IPS-18c (cell line): Measurements from ENCODE around the gene STAT5B.
"Not testable (repeated sequence)": the region's sequence is repeated elsewhere in the genome, so short reads cannot be mapped to it uniquely, and the experiment has no call there.

ENCODE experiments used
- H3K4me3 ChIP-seq: 2 replicates; pipeline ENCODE4 v1.7.0; 2013; ENCODE audit warnings: low read depth, mild to moderate bottlenecking, low read length, moderate library complexity; ENCODE audit not compliant: insufficient read depth
- H3K9me3 ChIP-seq: one replicate; pipeline ENCODE4 v1.6.1; 2013; ENCODE audit warnings: mild to moderate bottlenecking, low read length, moderate library complexity; ENCODE audit not compliant: control insufficient read depth, insufficient read depth

STAT5B gene

DNA sequence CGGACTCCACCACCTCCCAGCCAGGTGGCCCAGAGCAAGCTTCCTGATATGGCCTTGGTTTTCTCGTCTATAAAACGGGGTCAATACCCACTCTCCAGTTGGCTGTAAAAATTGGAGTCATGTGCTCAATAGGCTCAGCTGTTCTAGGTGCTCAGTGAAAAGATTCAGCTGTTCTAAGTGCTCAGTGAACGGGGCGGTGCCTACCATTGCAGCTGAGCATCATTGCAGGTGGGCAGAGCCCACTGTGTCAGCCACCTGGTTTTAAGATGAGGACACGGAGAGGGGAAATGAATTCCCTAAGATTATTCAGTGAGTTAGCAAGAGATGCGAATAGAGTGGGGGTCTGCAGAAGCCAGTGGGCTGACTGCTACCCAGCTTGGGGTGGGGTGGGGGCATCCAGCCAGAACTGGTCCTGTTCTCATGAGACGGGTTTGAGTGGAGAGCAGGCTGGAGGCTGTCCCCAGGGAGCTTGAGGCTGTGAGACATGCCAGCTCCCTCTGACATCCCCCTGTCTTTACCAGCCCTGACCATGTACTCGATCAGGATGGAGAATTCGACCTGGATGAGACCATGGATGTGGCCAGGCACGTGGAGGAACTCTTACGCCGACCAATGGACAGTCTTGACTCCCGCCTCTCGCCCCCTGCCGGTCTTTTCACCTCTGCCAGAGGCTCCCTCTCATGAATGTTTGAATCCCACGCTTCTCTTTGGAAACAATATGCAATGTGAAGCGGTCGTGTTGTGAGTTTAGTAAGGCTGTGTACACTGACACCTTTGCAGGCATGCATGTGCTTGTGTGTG, 34.0 kb upstream of the STAT5B start:
- Histone ChIP-seq H3K4me3 (no peak overlapping the region), H3K9me3 (no peaks in the 10 kb centered on the region)

DNA sequence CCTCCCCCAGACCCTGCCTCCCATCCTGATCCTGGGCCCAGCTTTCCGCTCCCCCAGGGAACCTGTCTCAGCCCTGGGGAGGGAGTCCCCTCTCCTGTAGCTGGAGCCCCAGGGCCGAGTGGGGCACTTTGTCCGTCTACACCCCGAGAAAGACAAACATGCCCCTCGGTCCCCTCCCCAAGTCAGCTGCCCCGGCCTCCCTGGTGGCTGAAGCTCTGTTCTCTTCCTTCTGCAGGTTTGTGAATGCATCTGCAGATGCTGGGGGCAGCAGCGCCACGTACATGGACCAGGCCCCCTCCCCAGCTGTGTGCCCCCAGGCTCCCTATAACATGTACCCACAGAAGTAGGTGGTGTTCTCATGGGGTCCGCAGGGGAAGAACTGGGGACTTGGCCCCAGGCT, 33.0 kb upstream of the STAT5B start:
- no peak overlapping the region for H3K4me3 ChIP-seq
- no peaks in the 10 kb centered on the region for H3K9me3 ChIP-seq

DNA sequence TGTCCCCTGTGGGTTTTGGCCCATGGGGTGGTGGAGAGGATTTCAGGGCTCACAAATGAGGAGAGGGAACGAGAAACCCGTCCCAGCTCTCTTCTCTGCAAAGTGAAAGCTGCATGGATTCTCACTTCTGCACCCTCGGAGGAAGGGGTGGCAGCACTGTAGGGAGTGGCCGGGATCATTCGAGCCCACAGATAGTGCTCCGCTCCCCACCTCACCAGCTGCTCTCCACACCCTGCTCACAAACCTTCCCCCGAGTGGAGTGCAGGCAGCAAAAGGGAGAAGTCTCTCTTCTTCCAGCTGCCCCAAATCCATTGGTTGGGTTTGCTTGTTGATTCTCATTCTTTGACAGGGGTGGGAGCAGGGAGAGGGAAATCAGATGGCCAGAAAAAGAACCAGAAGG, 32.3 kb upstream of the STAT5B start:
- Histone ChIP-seq H3K4me3 (no peak overlapping the region), H3K9me3 (no peaks in the 10 kb centered on the region)

DNA sequence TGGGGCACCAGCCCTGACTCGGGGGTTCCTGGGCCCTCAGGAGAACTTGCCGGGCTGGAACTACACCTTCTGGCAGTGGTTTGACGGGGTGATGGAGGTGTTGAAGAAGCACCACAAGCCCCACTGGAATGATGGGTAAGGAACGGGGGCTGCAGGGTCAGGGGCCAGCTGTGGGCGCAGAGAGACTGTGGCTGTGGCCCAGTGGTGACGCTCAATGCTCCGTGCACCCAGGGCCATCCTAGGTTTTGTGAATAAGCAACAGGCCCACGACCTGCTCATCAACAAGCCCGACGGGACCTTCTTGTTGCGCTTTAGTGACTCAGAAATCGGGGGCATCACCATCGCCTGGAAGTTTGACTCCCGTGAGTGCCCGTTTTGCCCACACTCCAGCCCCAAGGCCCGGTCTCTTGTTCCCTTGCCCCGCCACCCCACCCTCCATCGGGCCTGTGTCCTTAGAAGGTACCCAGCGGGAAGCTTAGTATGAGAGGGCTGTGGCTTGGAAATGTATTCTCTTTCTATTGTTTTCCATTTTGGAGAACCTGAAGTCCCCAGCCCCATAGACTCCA, 31.3 kb upstream of the STAT5B start:
- Histone ChIP-seq H3K4me3 (no peak overlapping the region), H3K9me3 (no peaks in the 10 kb centered on the region)

DNA sequence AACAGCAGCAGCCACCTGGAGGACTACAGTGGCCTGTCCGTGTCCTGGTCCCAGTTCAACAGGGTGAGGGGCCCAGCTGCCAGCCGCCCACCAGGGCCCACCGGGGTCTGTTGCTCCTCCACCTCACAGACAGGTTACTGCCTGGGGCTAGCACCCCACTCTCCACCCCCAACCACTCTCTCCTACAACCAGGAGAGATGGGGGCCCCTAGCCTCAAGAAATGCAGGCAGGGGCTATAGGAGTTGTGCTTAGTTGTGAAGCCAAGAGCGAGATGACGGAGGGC, 30.1 kb upstream of the STAT5B start:
- Histone ChIP-seq H3K4me3 (no peak overlapping the region), H3K9me3 (no peaks in the 10 kb centered on the region)

DNA sequence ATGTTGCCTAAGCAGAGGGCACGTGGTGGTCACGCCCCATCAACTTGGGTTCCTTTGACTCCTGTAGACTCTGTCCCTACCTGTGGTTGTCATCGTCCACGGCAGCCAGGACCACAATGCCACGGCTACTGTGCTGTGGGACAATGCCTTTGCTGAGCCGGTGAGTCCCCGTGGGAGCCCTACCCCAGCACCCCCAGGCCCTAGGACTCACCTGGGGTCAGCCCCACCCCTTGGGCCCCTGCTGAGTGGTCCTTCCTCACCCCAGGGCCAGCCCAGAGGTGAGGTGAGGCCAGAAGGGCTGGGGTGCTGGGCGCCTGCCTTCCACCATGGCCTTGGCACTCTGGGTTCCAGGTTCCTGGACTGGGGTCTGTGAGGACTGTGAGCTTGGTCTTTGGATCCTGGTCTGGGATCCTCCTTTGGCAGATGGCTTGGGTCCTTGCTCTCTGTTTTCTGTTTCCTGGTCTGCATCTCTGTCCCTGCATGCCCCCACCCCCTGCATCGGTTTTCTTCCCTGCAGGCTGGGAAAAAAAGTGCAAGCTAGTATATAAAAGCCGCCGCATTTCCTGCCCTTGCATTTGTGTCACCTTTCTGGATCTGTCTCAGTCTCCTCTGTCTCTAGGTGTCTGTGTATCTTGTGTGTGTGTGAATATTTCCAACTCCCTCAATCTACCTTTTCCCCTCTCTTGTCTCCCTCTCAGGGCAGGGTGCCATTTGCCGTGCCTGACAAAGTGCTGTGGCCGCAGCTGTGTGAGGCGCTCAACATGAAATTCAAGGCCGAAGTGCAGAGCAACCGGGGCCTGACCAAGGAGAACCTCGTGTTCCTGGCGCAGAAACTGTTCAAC, 29.6 kb upstream of the STAT5B start:
- Histone ChIP-seq H3K9me3 (no peaks in the 10 kb centered on the region), H3K4me3 (no peak overlapping the region)

DNA sequence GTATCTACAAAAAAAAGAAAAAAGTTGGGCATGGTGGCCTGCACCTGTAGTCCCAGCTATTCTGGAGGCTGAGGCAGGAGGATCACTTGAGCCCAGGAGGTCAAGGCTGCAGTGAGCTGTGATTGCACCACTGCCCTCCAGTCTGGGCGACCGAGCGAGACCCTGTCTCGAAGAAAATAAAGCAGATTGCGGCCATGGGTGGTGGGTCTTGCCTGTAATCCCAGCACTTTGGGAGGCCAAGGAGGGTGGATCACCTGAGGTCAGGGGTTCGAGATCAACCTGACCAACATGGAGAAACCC, 28.8 kb upstream of the STAT5B start:
- H3K4me3 ChIP-seq, H3K9me3 ChIP-seq: not testable (repeated sequence)

DNA sequence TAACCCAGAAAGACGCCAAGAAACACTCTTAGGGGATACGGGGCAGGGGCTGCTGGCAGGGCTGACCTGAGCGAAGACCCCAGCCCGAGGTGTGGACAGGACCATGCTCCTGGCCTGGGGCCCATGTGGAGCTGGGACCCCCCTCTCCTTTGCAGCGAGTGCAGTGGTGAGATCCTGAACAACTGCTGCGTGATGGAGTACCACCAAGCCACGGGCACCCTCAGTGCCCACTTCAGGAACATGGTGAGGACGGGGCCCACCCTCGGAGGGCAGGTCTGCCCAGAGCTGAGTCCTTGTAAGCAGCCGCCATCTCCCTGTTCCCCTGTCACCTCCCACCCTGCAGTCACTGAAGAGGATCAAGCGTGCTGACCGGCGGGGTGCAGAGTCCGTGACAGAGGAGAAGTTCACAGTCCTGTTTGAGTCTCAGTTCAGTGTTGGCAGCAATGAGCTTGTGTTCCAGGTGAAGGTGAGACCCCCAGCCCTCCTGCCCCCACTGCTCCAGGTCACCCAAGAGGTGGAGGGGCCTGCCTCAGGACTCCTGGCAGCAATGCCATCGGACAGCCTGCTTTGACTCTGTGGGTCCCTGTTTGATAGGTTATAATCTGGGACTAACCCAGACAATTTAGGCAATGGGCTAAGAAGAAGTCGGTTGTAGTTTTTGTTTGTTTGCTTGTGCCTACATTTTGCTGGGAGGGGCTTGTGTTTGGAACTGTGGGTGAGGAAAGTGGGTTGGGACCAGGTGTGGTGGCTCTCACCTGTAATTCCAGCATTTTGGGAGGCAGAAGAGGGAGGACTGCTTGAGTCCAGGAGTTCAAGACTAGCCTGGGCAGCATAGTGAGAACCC, 28.2 kb upstream of the STAT5B start:
- no peaks in the 10 kb centered on the region for H3K9me3 ChIP-seq
- no peak overlapping the region for H3K4me3 ChIP-seq

DNA sequence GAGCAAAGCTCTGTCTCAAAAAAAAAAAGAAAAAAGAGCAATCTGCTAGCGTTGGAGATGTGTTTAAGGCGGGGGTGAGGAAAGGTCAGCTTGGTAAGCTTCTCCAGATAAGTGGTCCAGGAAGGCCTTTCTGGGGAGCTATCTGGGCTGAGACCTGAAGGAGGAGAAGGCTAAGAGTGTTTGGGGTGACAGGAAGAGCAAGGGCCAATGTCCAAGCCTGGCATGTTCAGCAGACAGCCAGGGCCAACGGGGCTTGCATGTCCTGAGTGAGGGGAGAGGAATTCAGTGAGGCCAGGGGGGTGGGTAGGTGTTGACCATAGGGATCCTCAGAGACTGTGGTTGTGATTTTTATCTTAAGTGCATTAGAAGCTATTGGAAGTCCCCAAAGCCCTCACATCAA, 27.5 kb upstream of the STAT5B start:
- Histone ChIP-seq H3K9me3 (no peaks in the 10 kb centered on the region), H3K4me3 (no peak overlapping the region)

DNA sequence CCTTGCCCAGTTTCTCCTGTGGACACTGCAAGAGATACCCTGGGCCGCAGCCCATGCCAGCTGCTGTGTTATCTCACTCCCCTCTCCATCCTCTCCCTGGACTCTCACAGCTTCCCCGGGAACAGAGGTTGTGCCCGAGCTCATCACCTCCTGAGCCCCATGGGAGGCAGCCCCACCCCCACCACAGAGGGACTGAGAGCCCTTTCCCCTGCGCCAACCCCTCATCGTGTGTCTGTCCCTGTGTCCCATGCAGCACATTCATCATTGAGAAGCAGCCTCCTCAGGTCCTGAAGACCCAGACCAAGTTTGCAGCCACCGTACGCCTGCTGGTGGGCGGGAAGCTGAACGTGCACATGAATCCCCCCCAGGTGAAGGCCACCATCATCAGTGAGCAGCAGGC, 24.8 kb upstream of the STAT5B start:
- H3K4me3 ChIP-seq, result no peak overlapping the region
- no peaks in the 10 kb centered on the region for H3K9me3 ChIP-seq

DNA sequence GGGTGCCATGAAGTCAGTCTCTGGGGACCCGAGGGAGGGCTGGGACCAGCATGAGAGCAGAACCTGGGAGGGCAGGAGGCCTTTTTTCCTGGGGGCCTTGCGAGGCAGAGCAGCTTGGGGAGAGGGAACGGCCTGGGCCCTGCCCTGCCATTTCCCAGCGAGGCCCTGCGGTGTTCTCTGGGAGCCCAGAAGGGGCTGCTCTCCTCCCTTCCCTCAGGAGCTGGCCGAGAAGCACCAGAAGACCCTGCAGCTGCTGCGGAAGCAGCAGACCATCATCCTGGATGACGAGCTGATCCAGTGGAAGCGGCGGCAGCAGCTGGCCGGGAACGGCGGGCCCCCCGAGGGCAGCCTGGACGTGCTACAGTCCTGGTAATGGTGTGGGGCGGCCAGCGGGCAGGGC, 23.7 kb upstream of the STAT5B start:
- H3K4me3 ChIP-seq, result not testable (repeated sequence)

DNA sequence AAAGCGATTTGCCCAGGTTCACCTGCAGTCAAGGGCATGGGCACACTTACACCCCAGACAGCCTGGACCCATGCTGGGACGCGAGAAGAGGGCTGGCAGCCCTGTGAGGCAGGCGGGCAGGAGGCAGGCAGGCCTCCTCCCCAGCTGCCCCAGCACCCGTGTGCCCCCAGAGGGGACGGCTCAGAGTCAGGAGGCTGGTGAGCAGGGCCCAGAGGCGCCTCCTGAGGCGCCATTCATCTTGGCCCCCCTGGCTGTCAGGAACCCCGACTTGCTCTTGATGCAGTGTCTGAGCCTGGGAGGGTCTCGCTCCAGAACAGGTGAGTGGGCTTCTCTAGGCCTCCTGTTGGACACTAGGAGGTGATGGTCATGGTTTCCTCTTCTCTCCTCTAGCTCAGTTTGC, 23.2 kb upstream of the STAT5B start:
- H3K9me3 ChIP-seq, H3K4me3 ChIP-seq: not testable (repeated sequence)

More for the DNA sequence above, 23.7 kb upstream of the STAT5B start:
- not testable (repeated sequence) for H3K9me3 ChIP-seq

DNA sequence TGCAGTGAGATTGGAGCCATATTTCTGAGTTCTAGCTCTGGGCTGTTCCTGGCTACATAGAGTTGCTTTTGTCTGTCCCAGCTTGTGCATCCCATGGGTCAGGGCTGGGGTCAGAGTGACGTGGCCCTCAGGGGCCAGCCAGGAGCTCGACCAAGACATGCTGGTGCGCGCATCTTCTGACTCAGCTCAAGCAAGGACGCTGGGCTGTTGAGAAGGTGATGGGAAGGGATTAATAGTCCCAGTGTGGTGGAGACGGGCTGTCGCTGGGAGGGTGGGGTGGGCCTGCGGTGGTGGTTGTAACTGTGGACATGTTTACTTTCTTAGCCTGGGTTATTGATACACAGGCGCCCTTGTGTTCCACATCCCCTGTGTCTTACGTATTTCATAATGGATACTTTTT, 21.6 kb upstream of the STAT5B start:
- not testable (repeated sequence) for H3K4me3 ChIP-seq, H3K9me3 ChIP-seq

DNA sequence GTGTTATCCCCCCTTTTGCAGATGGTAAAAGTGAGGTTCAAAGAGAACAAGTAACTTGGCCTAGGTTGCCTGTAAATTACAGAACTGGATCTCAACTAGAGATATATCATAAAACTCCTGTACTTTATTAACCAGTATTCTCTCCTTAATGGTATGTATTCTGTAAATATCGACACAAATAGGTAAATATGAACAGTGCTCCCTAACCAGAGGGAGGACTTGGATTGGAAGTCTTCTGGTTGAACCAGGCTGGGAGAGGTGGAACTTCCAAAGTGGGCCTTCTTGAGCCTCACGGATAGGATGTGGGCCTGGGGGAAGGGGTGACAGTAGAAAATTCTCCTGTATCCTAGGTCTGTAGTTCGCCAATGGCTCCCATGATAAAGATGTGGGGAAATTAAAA, 19.8 kb upstream of the STAT5B start:
- Histone ChIP-seq H3K4me3 (no peak overlapping the region), H3K9me3 (no peaks in the 10 kb centered on the region)

DNA sequence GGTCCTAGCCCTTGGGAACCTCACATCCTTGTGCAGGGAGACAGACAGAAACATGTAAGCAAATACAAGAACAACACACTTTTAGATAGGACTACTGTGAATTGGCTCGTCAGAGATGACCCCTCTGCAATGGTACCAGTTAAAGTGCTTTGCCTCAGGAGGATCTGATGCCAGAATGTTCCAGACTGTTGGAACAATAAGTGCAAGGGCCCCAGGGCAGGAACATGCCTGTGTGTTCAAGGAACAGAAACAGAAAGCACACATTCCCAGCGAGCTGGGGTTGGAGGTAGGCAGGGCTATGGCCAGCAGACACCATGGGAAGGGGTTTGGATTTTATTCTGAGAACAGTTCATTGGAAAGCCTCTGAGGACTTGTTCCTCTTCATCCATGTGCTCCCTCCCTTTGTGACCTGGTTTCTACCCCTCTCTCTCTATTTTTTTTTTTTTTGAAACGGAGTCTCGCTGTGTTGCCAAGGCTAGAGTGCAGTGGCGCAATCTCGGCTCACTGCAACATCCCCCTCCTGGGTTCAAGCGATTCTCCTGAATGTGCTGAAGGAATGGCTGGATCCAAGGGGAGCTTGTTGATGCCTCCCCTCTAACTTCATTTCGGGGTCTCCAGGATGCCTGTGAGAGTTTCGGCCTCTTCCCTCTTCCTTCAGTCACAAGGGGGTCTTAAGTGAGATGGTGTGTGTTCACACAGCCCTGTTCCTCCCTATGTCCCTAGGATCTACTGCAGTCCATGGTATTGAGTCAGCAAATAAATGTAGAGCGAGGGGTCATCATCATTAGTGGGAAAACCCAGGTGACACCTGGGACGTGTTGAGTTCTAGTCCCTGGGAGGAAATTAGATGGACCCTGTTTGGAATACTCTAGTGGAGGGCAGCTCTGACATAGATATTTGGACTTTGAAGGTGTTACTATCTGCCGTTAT, 18.5 kb upstream of the STAT5B start:
- Histone ChIP-seq H3K4me3 (no peak overlapping the region), H3K9me3 (no peaks in the 10 kb centered on the region)

DNA sequence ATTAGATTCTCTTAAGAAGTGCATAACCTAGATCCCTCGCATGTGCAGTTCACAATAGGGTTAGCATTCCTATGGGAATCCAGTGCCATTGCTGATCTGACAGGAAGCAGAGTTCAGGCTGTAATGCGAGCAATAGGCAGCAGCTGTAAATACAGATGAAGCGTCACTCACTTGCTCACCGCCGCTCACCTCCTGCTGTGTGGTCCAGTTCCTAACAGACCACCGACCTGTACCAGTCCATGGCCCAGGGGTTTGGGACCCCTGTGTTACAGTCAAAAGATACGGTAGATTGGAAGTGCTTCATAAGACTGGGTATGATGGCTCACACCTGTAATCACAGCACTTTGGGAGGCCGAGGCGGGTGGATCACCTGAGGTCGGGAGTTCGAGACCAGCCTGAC, 14.9 kb upstream of the STAT5B start:
- Histone ChIP-seq H3K4me3 (no peak overlapping the region), H3K9me3 (no peaks in the 10 kb centered on the region)

DNA sequence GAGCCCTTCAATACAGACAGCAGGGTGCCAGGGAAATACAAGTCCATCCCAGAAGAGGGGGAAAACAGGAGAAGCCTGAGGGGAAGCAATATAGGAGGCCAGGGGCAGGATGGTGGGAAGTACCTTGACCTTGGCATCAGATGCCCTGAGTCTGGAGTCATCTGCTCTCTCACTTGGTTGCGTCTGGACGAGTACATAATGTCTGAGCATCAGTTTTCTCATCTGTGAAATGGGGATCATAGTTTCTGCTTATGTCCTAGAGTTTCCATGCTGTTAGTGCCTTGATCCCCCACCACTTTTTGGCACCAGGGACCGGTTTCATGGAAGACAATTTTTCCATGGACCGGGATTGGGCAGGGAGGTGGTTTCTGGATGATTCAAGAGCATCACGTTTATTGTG, 14.4 kb upstream of the STAT5B start:
- Histone ChIP-seq H3K9me3 (no peaks in the 10 kb centered on the region), H3K4me3 (no peak overlapping the region)
